KBM-7 (cell line): ENCODE data around the gene STRC.
"Not testable (repeated sequence)": the region's sequence is repeated elsewhere in the genome, so short reads cannot be mapped to it uniquely, and the experiment has no call there.

ENCODE experiments used
- DNase-seq: peaks from one replicate; pipeline ENCODE4 v3.0.0-alpha.2; 2015
- in situ Hi-C: fragments of 300-500 bp; cut with MboI; formaldehyde crosslinking; loops from 2 replicates; pipeline ENCODE4 v1.14.3; 2020; ENCODE audit warnings: low sequenced_read_pairs, low pct_unique_long_range_greater_than_20kb, mixed read lengths

The STRC gene

GRCh38 chr15:43589778-43590466, 28.7 kb downstream of the STRC start, which contains the start of gene PPIP5K1:
Gene PPIP5K1, minus strand, starts transcription at chr15:43590208. Its CDS starts 5,704 bp downstream, at chr15:43584504.
- DNase-seq, in situ Hi-C loops: not testable (repeated sequence)

GRCh38 chr15:43574607-43575006, 44.0 kb downstream of the STRC start:
- in situ Hi-C loops, DNase-seq: not testable (repeated sequence)

- in situ Hi-C loops, DNase-seq: not testable (repeated sequence)
Measured at GRCh38 chr15:43566615-43567014, 52.0 kb downstream of the STRC start.

- in situ Hi-C loops: not testable (repeated sequence)
Measured at GRCh38 chr15:43563793-43564192, 54.8 kb downstream of the STRC start.

GRCh38 chr15:43562753-43563152, 55.8 kb downstream of the STRC start:
- in situ Hi-C loops, DNase-seq: not testable (repeated sequence)

More at GRCh38 chr15:43563793-43564192, 54.8 kb downstream of the STRC start:
- DNase-seq: not testable (repeated sequence)

GRCh38 chr15:43552986-43553385, 65.6 kb downstream of the STRC start:
- in situ Hi-C loops: no loop called here
- DNase-seq: no peak

GRCh38 chr15:43552256-43552655, 66.3 kb downstream of the STRC start:
- no peak for DNase-seq
- in situ Hi-C loops: no loop called here

- in situ Hi-C loops: no loop called here
Measured at GRCh38 chr15:43550527-43551363, 67.9 kb downstream of the STRC start.

More at GRCh38 chr15:43550527-43551363, 67.9 kb downstream of the STRC start:
- DNase-seq: no peak
